ENCODE measurements around the gene KIAA0040. TPM values are rescaled to one million over a fixed set of nuclear protein-coding genes. Genes with fewer than 3 reads are reported as not detected.

The KIAA0040 gene
- total RNA-seq, 1 donor from 2014 or later, result 16.8 TPM

DNA sequence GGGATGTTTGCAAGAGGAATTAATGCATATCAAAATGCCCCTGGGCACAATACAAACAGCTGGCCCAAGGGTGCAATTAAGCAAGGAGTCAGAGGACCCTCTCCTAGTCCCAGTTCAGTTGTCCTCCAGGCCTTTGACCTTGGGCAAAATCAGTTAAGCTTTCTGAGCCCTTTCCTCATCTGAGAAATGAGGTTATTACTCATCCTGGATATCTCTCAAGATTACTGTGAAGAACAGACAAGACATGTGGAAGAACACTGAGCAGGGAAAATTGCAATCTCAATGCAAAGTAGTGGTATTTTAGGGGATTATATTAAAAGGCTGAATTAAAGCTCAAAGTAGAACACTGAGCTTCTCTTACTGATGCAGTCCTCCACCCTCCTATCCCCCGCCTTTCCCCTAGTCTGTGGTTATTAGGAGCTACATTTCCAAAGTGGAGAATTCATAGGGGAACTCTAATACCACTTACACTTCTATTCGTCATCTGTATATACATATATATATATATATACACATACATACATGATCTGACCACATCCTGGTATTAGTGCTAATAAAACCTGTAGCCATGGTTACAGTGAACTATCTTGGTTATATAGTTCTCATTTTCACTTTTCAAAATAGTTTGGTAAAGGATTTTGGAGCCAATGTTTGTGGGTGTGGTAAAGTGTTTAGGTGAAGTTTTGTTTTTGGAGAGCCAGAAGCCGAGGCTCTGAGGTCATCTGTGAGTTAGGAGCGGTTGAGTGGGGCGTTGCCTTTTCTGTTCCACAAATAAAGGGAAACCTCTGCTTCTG lies 18.1 kb downstream of the KIAA0040 start:
- intact Hi-C loops (cut with DNase I), result no loop called here
- ATAC-seq (no peak), DNase-seq (ENCODE audit: low spot score) (no peak)

DNA sequence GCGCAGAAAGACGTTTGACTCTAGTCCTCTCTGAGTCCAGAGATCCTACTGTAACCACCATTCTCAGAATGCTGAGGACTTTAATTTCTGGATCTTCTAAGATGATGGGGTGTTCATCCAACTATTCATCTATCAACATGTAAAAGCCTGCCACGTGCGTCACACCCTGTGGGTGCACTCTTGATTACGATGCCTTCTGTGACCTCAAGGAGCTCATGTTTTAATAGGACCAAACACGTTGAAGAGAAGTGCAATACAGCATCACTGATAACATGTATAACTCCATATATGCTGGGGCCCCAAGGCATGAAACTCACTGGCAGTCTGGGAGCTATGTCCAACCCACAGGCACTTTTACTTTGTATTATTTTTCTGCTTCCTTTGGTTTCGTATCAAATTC lies 19.0 kb downstream of the KIAA0040 start:
- intact Hi-C loops (cut with DNase I), result no loop called here
- ATAC-seq, result no peak
- no peak for DNase-seq (ENCODE audit: low spot score)

DNA sequence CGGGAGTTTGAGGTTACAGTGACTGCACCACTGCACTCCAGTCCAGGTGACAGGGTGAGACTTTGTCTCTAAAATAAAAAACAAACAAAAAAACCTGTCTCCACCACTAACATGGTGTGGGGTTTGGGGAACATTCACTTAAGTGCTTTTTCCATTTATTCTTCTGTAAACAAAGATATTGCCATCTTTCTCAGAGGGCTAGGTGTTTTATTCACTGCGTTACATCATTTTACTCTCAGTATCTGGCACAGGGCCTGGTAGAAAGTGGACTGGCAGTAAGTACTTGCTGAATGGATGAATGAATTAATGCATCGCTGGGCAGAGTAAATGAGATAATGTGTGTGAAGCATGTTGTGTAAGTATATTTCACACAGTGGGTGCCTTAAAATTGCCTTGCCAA lies 20.1 kb downstream of the KIAA0040 start:
- intact Hi-C loops (cut with DNase I), result no loop called here
- DNase-seq (ENCODE audit: low spot score) (no peak), ATAC-seq (no peak)

- no peak for DNase-seq (ENCODE audit: low spot score)
- no peak for ATAC-seq
- intact Hi-C loops (cut with DNase I), result no loop called here
Observed at GRCh38 chr1:175171036-175171913, 21.3 kb downstream of the KIAA0040 start.

DNA sequence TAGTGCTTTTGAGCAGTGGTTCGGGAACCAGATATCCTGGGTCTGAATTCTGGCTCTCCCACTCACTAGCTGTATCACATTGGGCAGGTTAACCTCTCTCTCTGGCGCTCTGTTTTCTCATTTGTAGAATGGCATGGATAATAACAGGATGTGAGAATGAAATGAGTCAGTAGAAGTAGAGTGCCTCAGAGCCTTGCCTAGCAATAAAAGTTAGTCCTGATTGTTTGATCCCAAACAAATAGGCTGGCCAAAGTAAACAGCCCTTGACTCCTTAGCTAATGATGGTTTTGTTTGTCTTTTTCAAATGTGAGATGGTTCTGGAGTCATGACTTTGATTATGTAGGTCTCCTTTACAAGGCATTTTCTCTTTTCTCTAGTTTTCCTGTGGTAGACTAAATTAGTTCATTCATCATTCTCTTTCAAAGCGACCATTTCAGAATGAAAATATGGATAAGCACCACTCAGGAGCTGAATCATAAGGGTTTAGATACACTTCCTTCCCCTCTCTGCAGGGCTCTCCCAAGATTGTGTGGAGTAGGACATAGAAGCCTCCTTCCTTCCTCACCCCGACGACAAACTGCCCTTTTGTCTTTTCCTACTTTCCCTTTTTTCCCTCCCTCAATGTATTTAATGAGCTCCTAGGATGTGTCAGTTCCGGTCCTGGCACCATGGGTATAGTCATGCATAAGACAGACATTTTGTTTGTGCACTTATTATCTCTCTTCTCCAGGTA lies 23.1 kb downstream of the KIAA0040 start:
- DNase-seq (ENCODE audit: low spot score), result no peak
- intact Hi-C loops (cut with DNase I), result no loop called here
- peak; percentile 80 for ATAC-seq

DNA sequence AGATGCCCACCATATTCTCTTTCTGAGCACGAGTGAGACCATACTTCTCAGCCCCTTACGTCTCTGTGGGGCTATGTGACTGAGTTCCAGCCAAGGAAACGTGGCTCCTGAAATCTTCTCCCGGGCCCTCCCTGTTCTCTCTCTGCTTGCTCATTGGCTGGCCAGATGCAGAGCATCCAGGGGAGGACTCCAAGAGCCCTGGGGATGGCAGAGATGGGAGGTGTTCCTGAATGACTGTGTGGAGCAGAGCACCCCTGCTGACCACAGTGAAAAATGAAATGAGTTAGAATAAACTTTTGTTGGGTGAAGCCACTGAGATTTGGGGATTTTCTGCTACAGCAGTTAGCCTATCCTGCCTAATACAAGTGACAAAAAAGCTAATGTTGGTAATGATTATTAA lies 23.8 kb downstream of the KIAA0040 start:
- DNase-seq (ENCODE audit: low spot score), result no peak
- no peak for ATAC-seq
- intact Hi-C loops (cut with DNase I), result no loop called here

GRCh38 chr1:175167861-175168260 lies 24.7 kb downstream of the KIAA0040 start:
- ATAC-seq (no peak), DNase-seq (ENCODE audit: low spot score) (no peak)
- intact Hi-C loops (cut with DNase I), result no loop called here

DNA sequence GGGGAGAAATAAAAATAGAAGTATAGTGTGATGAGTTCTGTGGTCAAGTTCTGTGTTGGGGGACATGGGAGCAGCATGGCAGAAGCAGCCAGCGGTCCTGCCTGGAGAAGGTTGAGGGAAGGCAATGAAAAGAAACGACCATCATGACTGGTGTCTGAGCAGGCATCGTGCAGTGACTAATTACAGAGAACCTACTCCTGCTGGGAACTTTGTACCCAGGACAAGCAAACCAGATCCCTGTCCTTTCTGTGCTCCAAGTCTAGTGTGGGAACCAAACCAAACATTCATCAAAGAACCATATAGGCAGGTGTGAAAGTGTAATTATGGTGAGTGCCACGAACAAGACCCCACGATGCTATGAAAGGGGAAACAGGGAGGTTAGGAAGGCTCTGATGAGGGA lies 25.8 kb downstream of the KIAA0040 start:
- no peak for ATAC-seq
- DNase-seq (ENCODE audit: low spot score), result no peak
- intact Hi-C loops (cut with DNase I), result no loop called here

GRCh38 chr1:175164751-175165150 lies 27.8 kb downstream of the KIAA0040 start:
- DNase-seq (ENCODE audit: low spot score), result no peak
- ATAC-seq, result no peak
- intact Hi-C loops (cut with DNase I), result no loop called here

DNA sequence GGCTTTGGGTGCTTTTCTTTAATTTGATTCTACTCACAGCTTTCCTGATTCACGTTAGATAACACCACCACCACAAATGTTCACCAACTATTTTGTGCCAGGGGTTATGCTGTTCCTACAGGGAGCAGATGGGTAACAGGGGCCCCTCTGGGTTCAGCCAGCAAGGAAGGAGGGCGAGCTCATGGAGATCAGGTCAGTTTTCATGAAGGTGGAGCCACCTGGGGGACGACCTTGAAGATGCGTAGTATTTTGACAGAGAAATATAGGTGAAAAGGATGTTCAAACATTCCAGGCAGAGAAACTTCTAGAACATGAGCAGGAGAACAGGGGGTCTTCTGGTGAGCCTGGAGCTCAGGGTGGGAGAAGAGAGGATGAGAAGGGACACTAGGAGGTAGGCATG lies 28.9 kb downstream of the KIAA0040 start:
- intact Hi-C loops (cut with DNase I), result no loop called here
- DNase-seq (ENCODE audit: low spot score) (no peak), ATAC-seq (no peak)

DNA sequence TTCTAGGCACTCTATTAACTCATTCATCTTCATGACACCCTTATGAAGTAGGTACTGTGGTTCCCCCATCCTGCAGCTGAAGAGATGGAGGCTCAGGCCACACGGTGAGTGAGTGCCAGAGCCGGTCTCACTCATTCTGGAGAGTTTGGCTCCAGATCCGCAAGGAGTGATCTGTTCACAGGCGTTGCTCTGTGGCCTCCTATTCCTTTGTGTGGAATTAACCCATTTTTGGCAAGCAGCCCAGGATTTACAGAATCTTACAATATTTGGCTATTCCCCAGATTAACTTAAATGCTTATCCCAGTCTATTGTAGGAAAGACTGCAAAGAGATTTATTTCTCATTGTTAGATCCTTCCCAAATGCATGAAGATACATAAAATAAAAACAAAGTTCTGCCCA lies 29.6 kb downstream of the KIAA0040 start:
- intact Hi-C loops (cut with DNase I), result no loop called here
- no peak for ATAC-seq
- no peak for DNase-seq (ENCODE audit: low spot score)

GRCh38 chr1:175158170-175158591 lies 34.4 kb downstream of the KIAA0040 start:
- no peak for ATAC-seq
- intact Hi-C loops (cut with DNase I), result loop anchor here (5.0 kb wide), 1 partner anchor 164 kb away; no protein-coding TSS in a partner anchor
- DNase-seq (ENCODE audit: low spot score), result no peak

DNA sequence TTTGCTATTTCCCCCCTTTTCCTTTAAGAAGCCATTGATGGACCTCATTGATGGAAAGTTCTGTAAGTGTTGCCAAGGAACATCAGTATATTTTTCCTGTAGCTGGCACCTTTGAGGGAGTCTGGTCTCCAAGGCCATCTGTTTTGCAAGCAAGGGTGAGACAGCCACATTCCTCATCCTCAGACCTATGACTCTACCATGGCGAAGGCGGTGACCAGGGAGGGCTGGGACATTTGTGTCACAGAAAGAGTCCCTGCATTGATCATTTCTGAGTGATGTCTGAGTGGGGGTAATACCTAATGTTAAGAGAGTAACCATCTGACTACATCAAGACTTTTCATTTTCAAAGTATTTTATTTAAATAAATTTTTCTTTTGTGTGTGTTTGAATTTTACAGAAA lies 35.4 kb downstream of the KIAA0040 start:
- no peak for ATAC-seq

GRCh38 chr1:175155936-175156335 lies 36.6 kb downstream of the KIAA0040 start:
- ATAC-seq (no peak), DNase-seq (ENCODE audit: low spot score) (no peak)
- intact Hi-C loops (cut with DNase I), result loop anchor here (5.0 kb wide), 1 partner anchor 166 kb away; no protein-coding TSS in a partner anchor

More for the DNA sequence above, 35.4 kb downstream of the KIAA0040 start:
- DNase-seq (ENCODE audit: low spot score), result no peak
- intact Hi-C loops (cut with DNase I), result loop anchor here (5.0 kb wide), 1 partner anchor 165 kb away; no protein-coding TSS in a partner anchor

GRCh38 chr1:175155473-175155856 lies 37.1 kb downstream of the KIAA0040 start:
- intact Hi-C loops (cut with DNase I), result loop anchor here (5.0 kb wide), 1 partner anchor 167 kb away; no protein-coding TSS in a partner anchor
- ATAC-seq (no peak), DNase-seq (ENCODE audit: low spot score) (no peak)

GRCh38 chr1:175154629-175155472 lies 37.7 kb downstream of the KIAA0040 start:
- intact Hi-C loops (cut with DNase I), result loop anchor here (5.0 kb wide), 1 partner anchor 167 kb away; no protein-coding TSS in a partner anchor
- DNase-seq (ENCODE audit: low spot score) (peak; percentile 83), ATAC-seq (peak; percentile 75)

GRCh38 chr1:175152006-175152652 lies 40.4 kb downstream of the KIAA0040 start:
- intact Hi-C loops (cut with DNase I), result no loop called here
- DNase-seq (ENCODE audit: low spot score) (peak; percentile 84), ATAC-seq (peak; percentile 72)

Data from sciatic nerve (tissue), 2 donors.